ENCODE data around the gene DPYD.

The DPYD gene

GRCh38 chr1:97074771-97075170 is 846.1 kb downstream of the DPYD start:
- DNase-seq (ENCODE audit: low spot score), result no peak
- TF ChIP-seq CTCF (conservative IDR thresholded peaks at IDR 0.05; ENCODE audit: low read depth), result no peak
- ChIA-PET CTCF (interaction anchor here (0.6 to 0.7 kb wide), 2 partner anchors 331 to 1711 kb away, joined by 3 to 4 read pairs; no protein-coding TSS in a partner anchor), POLR2A (ENCODE audit: low non-redundant PET) (no interaction called here)
- H3K27ac ChIP-seq, result no peak overlapping the region

- no peak for DNase-seq (ENCODE audit: low spot score)
- H3K27ac ChIP-seq, result no peak overlapping the region
- TF ChIP-seq CTCF (conservative IDR thresholded peaks at IDR 0.05; ENCODE audit: low read depth), result no peak
- POLR2A ChIA-PET (ENCODE audit: low non-redundant PET), result no interaction called here
- CTCF ChIA-PET, result interaction anchor here (0.6 kb wide), 1 partner anchor 1622 kb away, joined by 4 read pairs; no protein-coding TSS in a partner anchor
Observed at GRCh38 chr1:97073936-97074335, 846.9 kb downstream of the DPYD start.

- no peak for DNase-seq (ENCODE audit: low spot score)
- CTCF ChIA-PET, result no interaction called here
- H3K27ac ChIP-seq, result no peak overlapping the region
- TF ChIP-seq CTCF (conservative IDR thresholded peaks at IDR 0.05; ENCODE audit: low read depth), result no peak
- POLR2A ChIA-PET (ENCODE audit: low non-redundant PET), result no interaction called here
Observed at GRCh38 chr1:97073169-97073568, 847.7 kb downstream of the DPYD start.

- no peak overlapping the region for H3K27ac ChIP-seq
- POLR2A ChIA-PET (ENCODE audit: low non-redundant PET), result no interaction called here
- CTCF ChIA-PET, result no interaction called here
- TF ChIP-seq CTCF (conservative IDR thresholded peaks at IDR 0.05; ENCODE audit: low read depth), result no peak
- DNase-seq (ENCODE audit: low spot score), result no peak
Observed at GRCh38 chr1:97071173-97071572, 849.7 kb downstream of the DPYD start.

GRCh38 chr1:97070376-97070775 is 850.5 kb downstream of the DPYD start:
- TF ChIP-seq CTCF (conservative IDR thresholded peaks at IDR 0.05; ENCODE audit: low read depth), result no peak
- DNase-seq (ENCODE audit: low spot score), result no peak
- POLR2A ChIA-PET (ENCODE audit: low non-redundant PET), result no interaction called here
- CTCF ChIA-PET, result no interaction called here
- H3K27ac ChIP-seq, result no peak overlapping the region

- ChIA-PET POLR2A (ENCODE audit: low non-redundant PET) (no interaction called here), CTCF (no interaction called here)
- no peak overlapping the region for H3K27ac ChIP-seq
- no peak for DNase-seq (ENCODE audit: low spot score)
- TF ChIP-seq CTCF (conservative IDR thresholded peaks at IDR 0.05; ENCODE audit: low read depth), result no peak
Observed at GRCh38 chr1:97069312-97069711, 851.5 kb downstream of the DPYD start.

- POLR2A ChIA-PET (ENCODE audit: low non-redundant PET), result no interaction called here
- CTCF ChIA-PET, result interaction anchor here (0.7 kb wide), 1 partner anchor 1534 kb away, joined by 4 read pairs; no protein-coding TSS in a partner anchor
Observed at GRCh38 chr1:97066860-97067259, 854.0 kb downstream of the DPYD start.

More at GRCh38 chr1:97066860-97067259, 854.0 kb downstream of the DPYD start:
- no peak for DNase-seq (ENCODE audit: low spot score)
- no peak overlapping the region for H3K27ac ChIP-seq
- no peak for TF ChIP-seq CTCF (conservative IDR thresholded peaks at IDR 0.05; ENCODE audit: low read depth)
